Mucosa of descending colon (tissue), 3 donors: Measurements from ENCODE around the gene IRAK1. TPM values are rescaled to one million over a fixed set of nuclear protein-coding genes. Genes with fewer than 3 reads are reported as not detected.

Source experiments
- ATAC-seq: fragments of 200-7000 bp; cut with Tn5 transposase; one replicate; pipeline ENCODE4 v1.9.1; 2020; ENCODE audit warnings: mild to moderate bottlenecking, moderate library complexity
- DNase-seq, 3 donors: peaks; one replicate each; pipeline ENCODE4 v3.0.0-alpha.2; 2020
- H3K36me3 ChIP-seq: fragments of 200-600 bp; one replicate; pipeline ENCODE4 v1.8.0; 2021; ENCODE audit warnings: low read depth, mild to moderate bottlenecking
- H3K4me1 ChIP-seq: fragments of 200-600 bp; one replicate; pipeline ENCODE4 v1.8.0; 2021; ENCODE audit warnings: low read depth, mild to moderate bottlenecking
- H3K4me3 ChIP-seq: fragments of 200-600 bp; one replicate; pipeline ENCODE4 v1.8.0; 2021; ENCODE audit warnings: mild to moderate bottlenecking
- H3K9me3 ChIP-seq: fragments of 200-600 bp; one replicate; pipeline ENCODE4 v1.8.0; 2021; ENCODE audit warnings: mild to moderate bottlenecking
- intact Hi-C, 2 donors: fragments of 100-400 bp; cut with DNase I in 1 of 2; cut with micrococcal nuclease in 1 of 2; formaldehyde crosslinking; loops; one replicate each; pipeline versions ENCODE4 v1.11.0 to v1.11.1; 2022; cut with DNase I, micrococcal nuclease
- microRNA-seq: library from miRNA; unstranded; fragments of <30 nt; microRNA quantifications from one replicate; pipeline ENCODE4, GENCODE V29; 2019
- total RNA-seq, 3 donors: library from RNA; stranded (reverse); fragmentation: NEBNext Ultra II Directional in 2 of 3; extraction: Animal tissue kit (Norgen Biotek cat#: 25700) in 2 of 3; gene quantifications; one replicate each; pipeline versions ENCODE4 v1.2.1 to v1.2.4, GENCODE V29; 2021 to 2023
- TF ChIP-seq, protein P1 (sequence below): fragments of 200-600 bp; IDR thresholded peaks from one replicate; pipeline ENCODE4 v1.8.0; 2022; ENCODE audit warnings: antibody characterized with exemption, mild to moderate bottlenecking
- donor health status: DM: no; HTN: no; CAD: no; lungs with moderate emphysema.
- donor health status: DM: no; HTN: no; CAD: no.
- donor health status: DM: no; HTN: yes; CAD: no.

Gene IRAK1
- total RNA-seq, 3 donors from 2014 or later, result 66.5 to 96.0 (median 85.2) TPM

- intact Hi-C loops, result no loop called here
- ATAC-seq (no peak), DNase-seq (no peak)
- Histone ChIP-seq H3K9me3 (no peaks in the 10 kb centered on the region), H3K4me3 (no peak overlapping the region), H3K4me1 (peaks cover 5% of the 10 kb centered on the region), H3K36me3 (no peaks in the 10 kb centered on the region)
- TF ChIP-seq, protein P1, sequence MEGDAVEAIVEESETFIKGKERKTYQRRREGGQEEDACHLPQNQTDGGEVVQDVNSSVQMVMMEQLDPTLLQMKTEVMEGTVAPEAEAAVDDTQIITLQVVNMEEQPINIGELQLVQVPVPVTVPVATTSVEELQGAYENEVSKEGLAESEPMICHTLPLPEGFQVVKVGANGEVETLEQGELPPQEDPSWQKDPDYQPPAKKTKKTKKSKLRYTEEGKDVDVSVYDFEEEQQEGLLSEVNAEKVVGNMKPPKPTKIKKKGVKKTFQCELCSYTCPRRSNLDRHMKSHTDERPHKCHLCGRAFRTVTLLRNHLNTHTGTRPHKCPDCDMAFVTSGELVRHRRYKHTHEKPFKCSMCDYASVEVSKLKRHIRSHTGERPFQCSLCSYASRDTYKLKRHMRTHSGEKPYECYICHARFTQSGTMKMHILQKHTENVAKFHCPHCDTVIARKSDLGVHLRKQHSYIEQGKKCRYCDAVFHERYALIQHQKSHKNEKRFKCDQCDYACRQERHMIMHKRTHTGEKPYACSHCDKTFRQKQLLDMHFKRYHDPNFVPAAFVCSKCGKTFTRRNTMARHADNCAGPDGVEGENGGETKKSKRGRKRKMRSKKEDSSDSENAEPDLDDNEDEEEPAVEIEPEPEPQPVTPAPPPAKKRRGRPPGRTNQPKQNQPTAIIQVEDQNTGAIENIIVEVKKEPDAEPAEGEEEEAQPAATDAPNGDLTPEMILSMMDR, result no peak
These were observed 56.2 kb downstream of the IRAK1 start for GRCh38 chrX:153963546-153963945.

- intact Hi-C loops, result no loop called here
- H3K4me3 ChIP-seq, result no peak overlapping the region
- ATAC-seq (no peak), DNase-seq (no peak)
- no peaks in the 10 kb centered on the region for H3K36me3 ChIP-seq
- H3K4me1 ChIP-seq, result peaks cover 3% of the 10 kb centered on the region
- H3K9me3 ChIP-seq, result no peaks in the 10 kb centered on the region
- TF ChIP-seq, protein P1, result no peak
These were observed 58.4 kb downstream of the IRAK1 start for GRCh38 chrX:153961292-153961691.

- Histone ChIP-seq H3K4me3 (no peak overlapping the region), H3K36me3 (no peaks in the 10 kb centered on the region), H3K4me1 (no peaks in the 10 kb centered on the region), H3K9me3 (no peaks in the 10 kb centered on the region)
- ATAC-seq (no peak), DNase-seq (no peak)
- intact Hi-C loops, result no loop called here
- TF ChIP-seq, protein P1, result no peak
These were observed 58.9 kb downstream of the IRAK1 start for GRCh38 chrX:153960786-153961185.

Small RNA genes within 50 kb of the gene (microRNA-seq; reads per million reads assigned to microRNA genes)
- gene MIR3202-1, result not detected
- gene MIR3202-2, result not detected
- gene MIR718, result not detected

Other genes with a start within 250 kb of the IRAK1 start
- gene SRPK3, start 238.9 kb downstream of the IRAK1 start, total RNA-seq, result 1 to 10 TPM in 2 of 3 donors, under 1 TPM in 1; 0.55 to 4.6 (median 1.0) TPM
- 10 to 100 TPM; 57.8 to 89.9 (median 79.3) TPM for gene IDH3G, start 225.5 kb downstream of the IRAK1 start, total RNA-seq
- 100 to 1,000 TPM; 129 to 297 (median 174) TPM for gene SSR4, start 225.2 kb downstream of the IRAK1 start, total RNA-seq
- 10 to 100 TPM in 1 of 3 donors, 1 to 10 TPM in 2; 1.5 to 24.2 (median 2.8) TPM for gene PDZD4, start 189.4 kb downstream of the IRAK1 start, total RNA-seq
- gene L1CAM, start 133.7 kb downstream of the IRAK1 start, total RNA-seq, result 10 to 100 TPM in 1 of 3 donors, 1 to 10 TPM in 2; 3.0 to 66.9 (median 7.0) TPM
- gene AVPR2, start 115.2 kb downstream of the IRAK1 start, total RNA-seq, result under 1 TPM; 0.43 to 0.78 (median 0.54) TPM
- gene ARHGAP4, start 93.6 kb downstream of the IRAK1 start, total RNA-seq, result 10 to 100 TPM; 35.0 to 47.8 (median 36.7) TPM
- gene NAA10, start 84.9 kb downstream of the IRAK1 start, total RNA-seq, result 10 to 100 TPM; 52.2 to 72.3 (median 68.9) TPM
- 10 to 100 TPM in 2 of 3 donors, 1 to 10 TPM in 1; 3.5 to 21.2 (median 10.2) TPM for gene RENBP, start 75.3 kb downstream of the IRAK1 start, total RNA-seq
- 10 to 100 TPM; 36.3 to 56.5 (median 48.2) TPM for gene HCFC1, start 48.1 kb downstream of the IRAK1 start, total RNA-seq
- 1 to 10 TPM; 4.8 to 7.9 (median 7.8) TPM for gene TMEM187, start 47.1 kb downstream of the IRAK1 start, total RNA-seq
- 10 to 100 TPM; 33.5 to 55.6 (median 35.6) TPM for gene MECP2, start 77.8 kb upstream of the IRAK1 start, total RNA-seq
- gene OPN1LW, start 124.3 kb upstream of the IRAK1 start, total RNA-seq, result not detected
- not detected for gene OPN1MW, start 162.7 kb upstream of the IRAK1 start, total RNA-seq
- gene OPN1MW2, start 199.9 kb upstream of the IRAK1 start, total RNA-seq, result not detected
- not detected for gene OPN1MW3, start 237.7 kb upstream of the IRAK1 start, total RNA-seq